ENCODE results near the gene LTK.
"Not testable (repeated sequence)": the region's sequence is repeated elsewhere in the genome, so short reads cannot be mapped to it uniquely, and the experiment has no call there.

Gene LTK

GRCh38 chr15:41473418-41473817, 40.2 kb downstream of the LTK start:
- no peak for DNase-seq

GRCh38 chr15:41469644-41470043, 44.0 kb downstream of the LTK start:
- DNase-seq: not testable (repeated sequence)

- no peak for DNase-seq
Observed at GRCh38 chr15:41466711-41467110, 46.9 kb downstream of the LTK start.

GRCh38 chr15:41465822-41466421, 47.7 kb downstream of the LTK start:
- DNase-seq: no peak

DNA sequence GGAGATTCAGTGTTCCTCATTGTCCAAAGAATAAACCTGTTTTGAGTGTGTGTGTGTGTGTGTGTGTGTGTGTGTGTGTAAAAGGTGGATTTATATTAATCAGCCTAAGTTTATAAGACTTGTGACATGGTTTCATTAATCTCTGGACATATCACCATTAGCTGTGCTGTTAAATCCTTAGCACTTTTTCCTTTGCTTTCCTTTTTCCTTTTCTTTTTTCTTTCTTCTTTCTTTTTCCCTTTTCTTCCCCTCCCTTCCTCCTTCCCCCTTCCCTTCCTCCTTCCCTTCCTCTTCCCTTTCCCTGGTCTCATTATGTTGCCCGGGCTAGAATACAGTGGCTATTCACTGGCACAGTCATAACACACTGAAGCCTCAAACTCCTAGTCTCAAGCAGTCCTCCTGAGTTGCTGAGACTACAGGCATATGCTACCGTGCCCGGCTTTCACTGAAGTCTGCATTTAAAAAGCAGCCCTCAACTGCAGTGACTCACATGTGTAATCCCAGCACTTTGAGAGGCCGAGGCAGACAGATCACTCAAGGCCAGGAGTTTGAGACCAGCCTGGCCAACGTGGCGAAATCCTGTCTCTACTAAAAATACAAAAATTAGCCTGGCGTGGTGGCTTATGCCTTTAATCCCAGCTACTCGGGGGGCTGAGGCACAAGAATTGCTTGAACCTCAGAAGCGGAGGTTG, 48.6 kb downstream of the LTK start:
- no peak for DNase-seq

- no peak for DNase-seq
Observed at GRCh38 chr15:41462084-41462795, 51.4 kb downstream of the LTK start.
